ENCODE data around the gene HS6ST3. TPM values are rescaled to one million over a fixed set of nuclear protein-coding genes. Genes with fewer than 3 reads are reported as not detected.

HS6ST3 gene
- total and polyA plus RNA-seq, 8 donors = 0.03 to 0.15 (median 0.10) TPM

DNA sequence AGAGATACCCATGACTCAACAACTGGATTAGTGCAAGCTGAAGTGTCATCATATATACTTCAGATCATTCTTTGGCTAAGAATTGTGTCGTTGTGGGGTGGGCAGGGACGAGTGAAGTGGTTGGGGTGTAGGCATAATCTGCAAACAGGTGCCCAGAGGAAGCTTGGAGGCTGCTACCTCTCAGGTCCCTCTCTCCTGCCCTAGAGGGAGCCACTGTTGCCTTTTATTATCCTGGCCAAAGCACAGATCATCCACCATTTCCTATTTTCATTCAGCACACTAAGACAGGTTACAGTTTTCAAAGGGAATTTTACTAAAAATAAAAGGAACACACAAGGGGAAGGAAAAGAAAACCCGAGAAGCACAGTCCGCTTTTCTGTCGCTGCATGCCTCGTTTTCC is 126.6 kb downstream of the HS6ST3 start:
- Histone ChIP-seq H3K36me3 (no peaks in the 10 kb centered on the region), H3K27me3 (no peaks in the 10 kb centered on the region), H3K4me3 (no peak overlapping the region), H3K4me1 (no peaks in the 10 kb centered on the region), H3K27ac (no peak overlapping the region), H3K9me3 (no peaks in the 10 kb centered on the region)
- TF ChIP-seq CTCF (IDR thresholded peaks at IDR 0.05) = no peak
- intact Hi-C loops (cut with DNase I) = no loop called here
- ATAC-seq = no peak
- no peak for DNase-seq

DNA sequence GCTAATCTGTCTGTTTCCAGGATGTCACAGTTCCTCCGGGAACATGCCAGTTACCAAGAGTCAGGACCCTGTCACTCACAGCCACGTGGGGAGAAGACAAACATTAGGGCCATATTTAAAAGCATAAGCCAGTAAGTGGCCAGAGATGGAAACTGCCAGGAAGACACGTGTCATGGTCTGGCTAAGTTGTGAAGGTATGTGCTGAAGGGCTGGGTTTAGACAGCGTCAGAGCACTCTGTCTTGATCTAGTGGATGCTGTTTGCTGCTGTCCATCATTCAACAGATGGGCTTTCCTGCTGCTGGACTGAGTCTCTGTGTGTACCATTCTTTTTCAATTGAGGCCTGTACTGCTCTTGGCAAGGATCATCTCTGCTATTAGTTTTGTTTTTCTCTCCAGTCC is 128.6 kb downstream of the HS6ST3 start:
- no peaks in the 10 kb centered on the region for H3K36me3 ChIP-seq
- no peak for ATAC-seq
- no peak overlapping the region for H3K27ac ChIP-seq
- H3K9me3 ChIP-seq = no peaks in the 10 kb centered on the region
- DNase-seq = no peak
- no peaks in the 10 kb centered on the region for H3K4me1 ChIP-seq
- H3K4me3 ChIP-seq = no peak overlapping the region
- TF ChIP-seq CTCF (IDR thresholded peaks at IDR 0.05) = no peak
- intact Hi-C loops (cut with DNase I) = no loop called here
- no peaks in the 10 kb centered on the region for H3K27me3 ChIP-seq

GRCh38 chr13:96221471-96221870 is 131.6 kb downstream of the HS6ST3 start:
- Histone ChIP-seq H3K36me3 (no peaks in the 10 kb centered on the region), H3K9me3 (no peaks in the 10 kb centered on the region), H3K4me1 (no peaks in the 10 kb centered on the region), H3K27me3 (no peaks in the 10 kb centered on the region), H3K4me3 (no peak overlapping the region), H3K27ac (no peak overlapping the region)
- no peak for ATAC-seq
- no peak for TF ChIP-seq CTCF (IDR thresholded peaks at IDR 0.05)
- no peak for DNase-seq
- intact Hi-C loops (cut with DNase I) = no loop called here

DNA sequence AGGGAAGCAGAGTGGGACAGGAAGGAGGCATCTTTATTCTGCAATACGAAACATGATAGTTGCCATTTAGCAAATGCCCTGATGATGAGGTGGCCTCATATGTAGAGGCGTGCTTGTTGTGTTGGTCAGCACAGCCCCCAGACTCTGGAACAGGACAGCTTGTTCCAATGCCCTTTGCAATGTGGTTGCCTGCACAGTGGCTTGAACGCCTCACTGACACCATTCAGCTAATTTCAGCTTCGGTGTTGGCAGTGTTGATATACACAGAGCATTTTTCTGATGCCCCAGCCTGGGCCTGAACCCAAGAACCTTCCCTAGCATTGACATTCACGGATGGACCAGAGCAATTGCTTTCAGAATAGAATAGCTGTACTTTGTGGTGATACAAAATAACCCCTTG is 133.3 kb downstream of the HS6ST3 start:
- Histone ChIP-seq H3K4me1 (no peaks in the 10 kb centered on the region), H3K9me3 (no peaks in the 10 kb centered on the region), H3K36me3 (no peaks in the 10 kb centered on the region), H3K4me3 (no peak overlapping the region), H3K27ac (no peak overlapping the region), H3K27me3 (no peaks in the 10 kb centered on the region)
- TF ChIP-seq CTCF (IDR thresholded peaks at IDR 0.05) = no peak
- no peak for DNase-seq
- intact Hi-C loops (cut with DNase I) = no loop called here
- ATAC-seq = no peak

DNA sequence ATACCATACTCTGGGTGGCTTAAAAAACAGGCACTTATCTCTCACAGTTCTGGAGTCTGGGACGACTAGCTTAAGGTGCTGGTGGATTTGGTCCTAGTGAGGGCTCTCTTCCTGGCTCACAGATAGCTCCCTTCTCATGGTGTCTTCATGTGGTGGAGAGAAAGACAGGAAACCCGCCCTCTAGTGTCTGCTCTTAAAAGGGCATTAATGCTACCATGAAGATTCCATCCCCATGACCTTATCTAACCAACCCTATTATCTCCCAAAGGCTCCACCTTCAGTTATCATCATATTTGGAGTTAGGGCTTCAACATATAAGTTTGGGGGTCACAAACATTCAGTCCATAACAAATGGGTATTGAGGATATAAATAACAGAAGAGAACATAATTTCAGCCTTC is 139.4 kb downstream of the HS6ST3 start:
- H3K9me3 ChIP-seq = no peaks in the 10 kb centered on the region
- ATAC-seq = peak; percentile 64
- H3K27ac ChIP-seq = no peak overlapping the region
- peak; percentile 29 to 35 for TF ChIP-seq CTCF (IDR thresholded peaks at IDR 0.05)
- no peaks in the 10 kb centered on the region for H3K27me3 ChIP-seq
- no peaks in the 10 kb centered on the region for H3K36me3 ChIP-seq
- no peak for DNase-seq
- no peaks in the 10 kb centered on the region for H3K4me1 ChIP-seq
- no peak overlapping the region for H3K4me3 ChIP-seq
- intact Hi-C loops (cut with DNase I) = no loop called here
